ENCODE measurements around the gene SRMS. TPM values are rescaled to one million over a fixed set of nuclear protein-coding genes. Genes with fewer than 3 reads are reported as not detected.

Gene SRMS
- total and polyA plus RNA-seq, 2 donors (not counting 1 experiment from before 2014, with no cell fraction given): not detected

- peak; percentile 41 to 44 for DNase-seq (ENCODE audit: low read depth in 2 of 2)
- H2AFZ ChIP-seq (ENCODE audit: low read length): no peak overlapping the region
- no peaks in the 10 kb centered on the region for H3K4me1 ChIP-seq (ENCODE audit: control insufficient read depth, extremely low read depth, insufficient read depth, low read length)
These were observed 33.4 kb upstream of the SRMS start for GRCh38 chr20:63580796-63581461.

GRCh38 chr20:63579017-63579694, 31.6 kb upstream of the SRMS start:
- Histone ChIP-seq H3K79me2 (ENCODE audit: control insufficient read depth, insufficient read depth, low read length) (no peaks in the 10 kb centered on the region), H3K4me1 (ENCODE audit: control insufficient read depth, extremely low read depth, insufficient read depth, low read length) (peaks cover 5% of the 10 kb centered on the region), H4K20me1 (ENCODE audit: control insufficient read depth, extremely low read depth, insufficient read depth, low read length) (no peaks in the 10 kb centered on the region), H3K36me3 (ENCODE audit: control insufficient read depth, insufficient read depth, low read length) (no peaks in the 10 kb centered on the region), H3K9ac (ENCODE audit: insufficient read depth, low read length) (no peak overlapping the region), H3K9me3 (ENCODE audit: control insufficient read depth, insufficient read depth, low read depth, low read length) (no peaks in the 10 kb centered on the region), H3K4me2 (ENCODE audit: extremely low read depth, insufficient read depth, low read length) (no peak overlapping the region), H3K4me3 (replicated peaks in 1 of 4; ENCODE audit: control extremely low read depth in 1 of 4, insufficient read depth in 1 of 4, low read depth in 3 of 4, low read length in 4 of 4) (no peak overlapping the region), H3K27me3 (ENCODE audit: control insufficient read depth, insufficient read depth, low read length) (peaks cover 3% of the 10 kb centered on the region), H2AFZ (ENCODE audit: low read length) (no peak overlapping the region), H3K27ac (ENCODE audit: insufficient read depth, low read length) (no peak overlapping the region)
- no peak for TF ChIP-seq EZH2 (IDR thresholded peaks at IDR 0.05; ENCODE audit: low read length, missing control alignments)
- TF ChIP-seq CTCF (conservative IDR thresholded peaks at IDR 0.05 in 1 of 2, IDR thresholded peaks at IDR 0.05 in 1 of 2; ENCODE audit: low read depth in 1 of 2, low read length in 2 of 2): no peak
- DNase-seq (ENCODE audit: low read depth in 2 of 2): peak in 1 of 2 donors; percentile 9

More at GRCh38 chr20:63580796-63581461, 33.4 kb upstream of the SRMS start:
- H3K27me3 ChIP-seq (ENCODE audit: control insufficient read depth, insufficient read depth, low read length): peaks cover 3% of the 10 kb centered on the region
- H3K27ac ChIP-seq (ENCODE audit: insufficient read depth, low read length): no peak overlapping the region
- H3K79me2 ChIP-seq (ENCODE audit: control insufficient read depth, insufficient read depth, low read length): no peaks in the 10 kb centered on the region
- no peaks in the 10 kb centered on the region for H3K36me3 ChIP-seq (ENCODE audit: control insufficient read depth, insufficient read depth, low read length)
- H3K4me3 ChIP-seq (replicated peaks in 1 of 4; ENCODE audit: control extremely low read depth in 1 of 4, insufficient read depth in 1 of 4, low read depth in 3 of 4, low read length in 4 of 4): no peak overlapping the region
- no peak overlapping the region for H3K4me2 ChIP-seq (ENCODE audit: extremely low read depth, insufficient read depth, low read length)
- H3K9me3 ChIP-seq (ENCODE audit: control insufficient read depth, insufficient read depth, low read depth, low read length): no peaks in the 10 kb centered on the region
- TF ChIP-seq EZH2 (IDR thresholded peaks at IDR 0.05; ENCODE audit: low read length, missing control alignments): no peak
- TF ChIP-seq CTCF (conservative IDR thresholded peaks at IDR 0.05 in 1 of 2, IDR thresholded peaks at IDR 0.05 in 1 of 2; ENCODE audit: low read depth in 1 of 2, low read length in 2 of 2): peak; percentile 23 to 44
- H3K9ac ChIP-seq (ENCODE audit: insufficient read depth, low read length): no peak overlapping the region
- H4K20me1 ChIP-seq (ENCODE audit: control insufficient read depth, extremely low read depth, insufficient read depth, low read length): no peaks in the 10 kb centered on the region

GRCh38 chr20:63578224-63579016, 30.9 kb upstream of the SRMS start:
- no peaks in the 10 kb centered on the region for H4K20me1 ChIP-seq (ENCODE audit: control insufficient read depth, extremely low read depth, insufficient read depth, low read length)
- no peaks in the 10 kb centered on the region for H3K9me3 ChIP-seq (ENCODE audit: control insufficient read depth, insufficient read depth, low read depth, low read length)
- H3K9ac ChIP-seq (ENCODE audit: insufficient read depth, low read length): no peak overlapping the region
- DNase-seq (ENCODE audit: low read depth in 2 of 2): no peak
- TF ChIP-seq CTCF (conservative IDR thresholded peaks at IDR 0.05 in 1 of 2, IDR thresholded peaks at IDR 0.05 in 1 of 2; ENCODE audit: low read depth in 1 of 2, low read length in 2 of 2): no peak
- no peak for TF ChIP-seq EZH2 (IDR thresholded peaks at IDR 0.05; ENCODE audit: low read length, missing control alignments)
- no peak overlapping the region for H3K4me2 ChIP-seq (ENCODE audit: extremely low read depth, insufficient read depth, low read length)
- no peak overlapping the region for H3K27ac ChIP-seq (ENCODE audit: insufficient read depth, low read length)
- H3K4me3 ChIP-seq (replicated peaks in 1 of 4; ENCODE audit: control extremely low read depth in 1 of 4, insufficient read depth in 1 of 4, low read depth in 3 of 4, low read length in 4 of 4): no peak overlapping the region
- no peaks in the 10 kb centered on the region for H3K36me3 ChIP-seq (ENCODE audit: control insufficient read depth, insufficient read depth, low read length)
- H3K79me2 ChIP-seq (ENCODE audit: control insufficient read depth, insufficient read depth, low read length): peaks cover 2% of the 10 kb centered on the region
- H2AFZ ChIP-seq (ENCODE audit: low read length): no peak overlapping the region
- peaks cover 3% of the 10 kb centered on the region for H3K27me3 ChIP-seq (ENCODE audit: control insufficient read depth, insufficient read depth, low read length)
- H3K4me1 ChIP-seq (ENCODE audit: control insufficient read depth, extremely low read depth, insufficient read depth, low read length): peaks cover 5% of the 10 kb centered on the region
